Prostate gland (tissue), 2 donors: ENCODE measurements around the gene TCF7L2.

Source experiments
- POLR2A ChIP-seq: fragments of 450-650 bp; IDR thresholded peaks from one replicate; pipeline ENCODE4 v1.6.1; 2016; ENCODE audit warnings: antibody characterized with exemption, mild to moderate bottlenecking
- POLR2AphosphoS5 ChIP-seq: sonication (generic); formaldehyde crosslinking; IDR thresholded peaks from one replicate; pipeline ENCODE4 v1.6.1; 2017; ENCODE audit warnings: antibody characterized with exemption
- TF ChIP-seq, protein P1 (sequence below), 4 experiments: fragments of 200-600 bp in 2 of 4; fragments of 450-650 bp in 2 of 4; sonication (generic) in 2 of 4; IDR thresholded peaks; 1 replicate in 3 of 4; 2 replicates in 1 of 4; pipeline ENCODE4 v1.5.1; 2016 to 2019; ENCODE audit warnings: antibody characterized with exemption in 4 of 4, mild to moderate bottlenecking in 2 of 4, moderate library complexity in 2 of 4

DNA sequence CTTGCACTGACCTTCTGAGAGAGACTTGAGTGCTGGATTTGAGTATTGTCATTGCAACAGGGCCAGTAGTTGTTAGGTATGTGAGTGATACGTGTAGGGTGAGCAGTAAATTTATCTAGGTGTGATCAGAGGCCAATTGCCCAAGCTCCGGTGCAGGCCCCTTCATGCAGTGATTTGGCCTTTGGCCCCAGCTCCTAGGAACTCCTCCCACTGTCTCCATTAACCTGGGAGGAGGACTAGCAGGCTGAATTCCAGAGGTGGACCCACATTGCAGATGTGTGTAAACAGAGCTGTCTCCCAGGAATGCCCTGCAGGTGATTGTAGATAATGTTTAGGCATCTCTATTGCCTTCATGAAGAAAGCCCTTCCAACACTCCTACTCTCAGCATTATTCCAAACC lies 19.5 kb downstream of the TCF7L2 start:
- TF ChIP-seq, protein P1, sequence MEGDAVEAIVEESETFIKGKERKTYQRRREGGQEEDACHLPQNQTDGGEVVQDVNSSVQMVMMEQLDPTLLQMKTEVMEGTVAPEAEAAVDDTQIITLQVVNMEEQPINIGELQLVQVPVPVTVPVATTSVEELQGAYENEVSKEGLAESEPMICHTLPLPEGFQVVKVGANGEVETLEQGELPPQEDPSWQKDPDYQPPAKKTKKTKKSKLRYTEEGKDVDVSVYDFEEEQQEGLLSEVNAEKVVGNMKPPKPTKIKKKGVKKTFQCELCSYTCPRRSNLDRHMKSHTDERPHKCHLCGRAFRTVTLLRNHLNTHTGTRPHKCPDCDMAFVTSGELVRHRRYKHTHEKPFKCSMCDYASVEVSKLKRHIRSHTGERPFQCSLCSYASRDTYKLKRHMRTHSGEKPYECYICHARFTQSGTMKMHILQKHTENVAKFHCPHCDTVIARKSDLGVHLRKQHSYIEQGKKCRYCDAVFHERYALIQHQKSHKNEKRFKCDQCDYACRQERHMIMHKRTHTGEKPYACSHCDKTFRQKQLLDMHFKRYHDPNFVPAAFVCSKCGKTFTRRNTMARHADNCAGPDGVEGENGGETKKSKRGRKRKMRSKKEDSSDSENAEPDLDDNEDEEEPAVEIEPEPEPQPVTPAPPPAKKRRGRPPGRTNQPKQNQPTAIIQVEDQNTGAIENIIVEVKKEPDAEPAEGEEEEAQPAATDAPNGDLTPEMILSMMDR (IDR thresholded peaks at IDR 0.05) = no peak
- TF ChIP-seq POLR2AphosphoS5 (no peak), POLR2A (no peak)
